PC-3 (cell line): ENCODE measurements around the gene PI4KB.

ENCODE experiments used
- EZH2 ChIP-seq: fragments of 300-600 bp; sonication (generic); IDR thresholded peaks from one replicate; pipeline ENCODE4 v1.6.1; 2017; ENCODE audit warnings: antibody characterized with exemption, mild to moderate bottlenecking, low read length; ENCODE audit not compliant: unreplicated experiment
- EZH2phosphoT487 ChIP-seq: fragments of 300-600 bp; sonication (generic); IDR thresholded peaks from 2 replicates; pipeline ENCODE4 v1.6.1; 2018; ENCODE audit warnings: mild to moderate bottlenecking, antibody characterized with exemption, low read length, borderline replicate concordance

GRCh38 chr1:151372058-151372934 is 45.1 kb upstream of the PI4KB start, which contains the start of gene SELENBP1:
- TF ChIP-seq EZH2 (no peak), EZH2phosphoT487 (no peak)
